NCI-H1694 (cell line): ENCODE results near the gene AURKB.

ENCODE experiments used
- DNase-seq: peaks from one replicate; lab custom pipeline; 2025; lab: John Stamatoyannopoulos, UW

The AURKB gene

DNA sequence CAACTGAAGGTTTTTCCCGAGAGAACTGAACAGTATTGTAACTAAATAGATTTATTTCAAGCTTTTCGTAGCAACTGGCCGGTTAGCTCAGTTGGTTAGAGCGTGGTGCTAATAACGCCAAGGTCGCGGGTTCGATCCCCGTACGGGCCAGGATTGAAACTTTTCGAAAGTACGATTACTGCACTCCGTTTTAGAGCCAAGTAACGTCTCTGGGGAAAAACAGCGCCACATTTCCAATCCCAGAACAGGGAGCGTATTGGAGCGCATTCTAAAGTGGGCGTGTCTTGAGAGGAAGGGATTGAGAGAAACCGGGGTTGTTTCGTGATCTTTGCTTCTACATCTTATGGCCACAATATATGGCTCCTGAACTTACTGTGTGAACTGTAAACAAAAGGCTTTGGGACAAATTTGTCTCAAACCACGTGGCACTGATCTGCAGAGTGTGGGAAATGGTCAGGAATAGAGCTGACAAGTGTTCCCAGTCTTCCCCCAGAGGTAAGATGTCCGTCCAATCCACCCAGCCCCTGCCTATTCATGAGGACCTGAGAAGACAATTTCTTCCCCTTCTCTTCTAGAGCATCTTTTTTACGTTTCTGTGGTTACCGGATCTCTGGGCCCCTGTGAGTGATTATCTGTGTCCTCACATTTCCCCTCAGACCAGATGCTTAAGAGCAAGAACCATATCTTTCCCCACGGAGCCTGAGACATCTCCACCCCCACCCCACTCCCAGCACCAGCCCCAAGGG is 22.7 kb downstream of the AURKB start:
- peak; percentile 99 for DNase-seq

DNA sequence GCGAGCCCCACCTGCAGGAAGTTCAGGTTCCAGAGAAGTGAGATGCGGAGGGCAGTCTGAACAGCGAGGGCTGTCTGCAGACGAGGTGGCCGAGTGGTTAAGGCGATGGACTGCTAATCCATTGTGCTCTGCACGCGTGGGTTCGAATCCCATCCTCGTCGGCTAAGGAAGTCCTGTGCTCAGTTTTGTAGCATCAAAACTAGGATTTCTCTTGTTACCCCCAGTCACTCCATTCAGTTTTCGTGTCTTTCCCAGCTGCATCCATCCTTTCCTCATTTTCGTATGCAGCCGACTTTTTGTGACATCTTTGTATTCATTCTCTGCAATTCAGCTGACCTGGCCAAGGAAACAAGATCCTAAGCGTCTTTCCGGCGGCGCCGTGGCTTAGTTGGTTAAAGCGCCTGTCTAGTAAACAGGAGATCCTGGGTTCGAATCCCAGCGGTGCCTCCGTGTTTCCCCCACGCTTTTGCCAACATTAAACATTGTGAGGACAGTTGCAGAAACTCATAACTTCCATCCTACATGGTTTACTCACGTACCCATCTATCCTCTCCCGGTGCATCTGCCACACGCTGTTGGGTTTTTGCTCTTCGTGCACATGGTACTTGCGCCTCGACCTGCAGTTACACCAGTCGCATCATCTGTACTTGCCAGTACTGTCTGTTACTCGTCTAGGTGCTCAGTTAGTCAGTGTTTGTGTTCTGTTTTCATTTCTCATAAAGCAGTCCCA is 23.4 kb downstream of the AURKB start:
- DNase-seq: peak; percentile 97

GRCh38 chr17:8186446-8186786 is 24.0 kb downstream of the AURKB start:
- DNase-seq: no peak

- DNase-seq: peak; percentile 73
Observed at GRCh38 chr17:8185582-8186445, 24.6 kb downstream of the AURKB start.

DNA sequence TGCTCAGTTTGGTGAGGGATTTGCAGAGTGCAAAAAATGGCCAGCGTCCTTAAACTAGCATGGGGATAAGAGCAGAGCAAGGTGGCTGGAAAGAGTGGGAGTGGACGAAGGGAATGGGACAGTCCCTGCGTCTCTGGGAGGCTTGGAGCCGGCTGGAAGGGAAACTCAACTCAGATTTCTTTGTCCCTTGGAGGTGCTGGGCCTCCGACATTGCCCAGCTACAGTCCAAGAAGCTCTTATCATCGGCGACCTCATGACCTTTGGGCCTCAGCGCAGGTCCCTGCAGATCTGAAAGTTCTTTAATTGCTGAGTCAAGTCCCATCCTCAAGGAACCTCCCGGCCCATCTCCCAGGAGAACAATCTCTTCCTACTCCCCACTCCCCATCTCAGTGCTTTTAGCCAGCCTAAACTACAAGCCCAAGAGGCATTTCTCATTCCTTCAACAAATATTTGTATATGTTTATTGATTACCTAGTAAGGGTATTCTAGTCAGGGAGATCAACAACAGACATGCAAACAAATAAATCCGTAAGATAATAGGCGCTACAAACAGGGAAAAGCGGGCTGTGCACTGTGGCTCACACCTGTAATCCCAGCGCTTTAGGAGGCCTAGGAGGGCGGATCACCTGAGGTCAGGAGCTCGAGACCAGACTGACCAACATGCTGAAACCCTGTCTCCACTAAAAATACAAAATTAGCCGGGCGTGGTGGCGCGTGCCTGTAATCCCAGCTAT is 33.2 kb downstream of the AURKB start:
- DNase-seq: no peak

- DNase-seq: peak; percentile 71
Observed at GRCh38 chr17:8176197-8176940, 34.0 kb downstream of the AURKB start, which contains the start of gene TMEM107. TSS of gene TMEM107 (minus strand) at chr17:8176380. CDS start at chr17:8176286, 94 bp downstream.

DNA sequence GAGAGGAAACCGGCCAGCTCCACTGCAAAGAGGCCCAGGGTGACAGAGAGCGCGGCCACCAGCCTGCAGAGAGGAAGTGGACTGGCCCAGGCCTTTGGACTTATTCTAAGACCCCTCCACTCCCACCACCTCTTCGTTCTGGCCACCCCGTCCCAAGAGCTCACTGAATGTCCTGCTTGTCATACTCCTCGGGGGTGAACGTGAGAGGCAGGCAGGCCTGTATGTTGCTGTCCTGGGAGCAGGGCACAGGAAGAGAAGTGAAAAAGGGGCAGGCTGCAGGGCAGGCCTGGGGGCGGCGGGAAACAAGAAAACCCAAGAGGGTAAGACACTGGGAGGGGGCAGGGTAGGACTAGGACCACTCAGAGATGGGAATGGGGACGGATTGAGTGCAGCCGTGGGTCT is 34.6 kb downstream of the AURKB start:
- DNase-seq: no peak

- no peak for DNase-seq
Observed at GRCh38 chr17:8173871-8174322, 36.5 kb downstream of the AURKB start.

DNA sequence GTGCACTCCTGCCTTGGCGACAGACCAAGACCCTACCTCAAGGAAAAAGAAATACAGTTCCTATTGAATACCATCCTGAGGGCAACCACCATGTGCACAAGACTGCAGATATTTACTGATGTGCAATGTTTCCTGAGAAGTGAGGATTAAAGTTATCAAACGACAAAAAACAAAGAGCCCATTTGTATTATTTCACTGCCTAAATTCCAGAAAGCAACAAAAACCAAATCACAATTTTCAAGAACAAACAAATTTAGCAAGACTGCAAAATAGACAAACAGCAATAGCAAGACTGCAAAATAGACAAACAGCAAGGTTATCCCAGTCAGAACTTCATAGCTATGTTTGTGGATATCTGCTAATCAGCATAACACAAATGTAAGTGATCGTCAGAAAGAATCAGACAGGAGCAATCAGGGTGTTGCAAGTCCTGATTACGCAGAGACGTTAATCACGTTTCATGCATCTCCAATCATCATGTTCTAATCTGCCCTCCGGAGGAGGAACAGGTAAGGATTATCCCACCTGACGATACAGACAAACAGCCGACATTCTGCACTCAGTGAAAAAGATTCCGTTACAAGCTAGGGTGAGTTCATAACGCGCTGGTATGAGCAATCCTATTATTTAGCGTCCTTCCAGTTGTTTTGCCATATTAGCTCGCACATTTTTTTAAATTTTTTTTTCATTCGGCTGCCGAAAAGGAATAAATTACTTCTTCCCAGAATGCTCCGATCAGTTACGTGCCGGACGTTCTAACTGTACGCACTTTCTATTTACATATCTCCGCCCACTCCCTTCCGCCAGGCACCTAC is 37.1 kb downstream of the AURKB start:
- DNase-seq: peak; percentile 98

DNA sequence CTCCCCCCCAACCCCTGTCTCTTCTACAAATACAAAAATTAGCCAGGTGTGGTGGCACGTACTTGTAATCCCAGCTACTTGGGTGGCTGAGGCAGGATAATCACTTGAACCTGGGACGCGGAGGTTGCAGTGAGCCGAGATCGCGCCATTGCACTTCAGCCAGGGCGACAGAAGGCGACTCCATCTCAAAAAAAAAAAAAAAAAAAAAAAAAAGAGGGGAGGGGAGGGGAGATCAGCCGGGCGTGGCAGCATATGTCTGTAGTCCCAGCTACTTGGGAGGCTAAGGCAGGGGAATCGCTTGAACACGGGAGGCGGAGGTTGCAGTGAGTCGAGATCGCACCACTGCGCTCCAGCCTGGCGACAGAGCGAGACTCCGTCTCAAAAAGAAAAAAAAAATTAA is 40.2 kb downstream of the AURKB start:
- DNase-seq: peak; percentile 69

- no peak for DNase-seq
Observed at GRCh38 chr17:8167526-8167925, 42.8 kb downstream of the AURKB start.

GRCh38 chr17:8166731-8167130 is 43.6 kb downstream of the AURKB start:
- DNase-seq: no peak

DNA sequence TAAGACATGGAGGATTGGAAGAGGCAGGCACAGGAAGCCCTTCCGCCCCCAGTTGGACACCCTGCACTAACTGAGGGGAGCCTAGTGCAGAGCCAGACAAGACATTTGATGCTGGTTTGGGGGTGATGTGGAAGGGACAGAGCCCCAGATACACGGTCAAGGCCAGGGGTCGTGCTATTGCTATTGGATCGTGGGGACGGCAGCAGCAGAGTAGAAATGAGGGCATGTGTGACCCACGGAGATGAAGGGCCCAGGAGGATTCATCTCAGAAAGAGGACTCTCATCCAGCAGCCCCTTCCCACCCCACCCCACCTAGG is 45.6 kb downstream of the AURKB start:
- no peak for DNase-seq

DNA sequence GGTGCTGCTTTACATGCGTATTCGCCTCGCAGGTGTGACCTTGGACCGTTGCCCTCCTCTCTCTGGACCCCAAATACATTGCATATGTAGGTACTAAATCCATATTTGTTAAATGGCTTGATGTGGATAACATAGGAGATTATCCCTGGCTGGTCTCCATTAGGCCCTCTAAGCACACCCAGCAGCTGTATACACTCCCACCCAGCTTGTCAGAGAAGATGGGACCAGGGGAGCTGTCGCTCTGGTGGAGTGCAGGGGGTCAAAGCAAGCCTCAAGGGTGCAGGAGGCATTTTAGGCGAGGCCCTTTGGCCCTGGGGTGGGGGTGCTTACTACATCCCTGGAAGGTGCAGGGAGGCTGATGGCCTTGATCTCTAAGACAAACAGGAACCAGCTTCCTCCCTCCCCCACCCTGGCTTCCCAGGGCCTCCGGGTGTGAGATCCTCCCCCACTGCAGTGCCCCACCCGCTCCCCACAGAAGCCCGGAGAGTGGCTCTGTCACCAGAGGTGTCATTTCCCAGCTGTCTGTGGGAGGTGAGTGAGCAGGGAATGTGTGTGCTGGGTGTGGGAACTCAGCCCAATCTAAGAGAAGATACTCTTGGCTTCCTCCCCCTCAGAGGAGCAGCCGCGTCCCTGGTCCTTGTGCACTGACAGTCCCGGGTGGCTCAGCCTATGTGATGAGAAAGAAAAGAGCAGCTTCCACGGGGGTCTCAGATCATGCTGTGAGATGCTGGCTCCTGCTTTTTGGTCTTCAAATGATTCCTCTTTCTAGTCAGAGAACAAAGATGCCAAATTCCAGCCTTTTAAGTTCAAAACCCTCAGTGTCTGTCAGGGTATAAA is 46.2 kb downstream of the AURKB start:
- DNase-seq: peak; percentile 51

DNA sequence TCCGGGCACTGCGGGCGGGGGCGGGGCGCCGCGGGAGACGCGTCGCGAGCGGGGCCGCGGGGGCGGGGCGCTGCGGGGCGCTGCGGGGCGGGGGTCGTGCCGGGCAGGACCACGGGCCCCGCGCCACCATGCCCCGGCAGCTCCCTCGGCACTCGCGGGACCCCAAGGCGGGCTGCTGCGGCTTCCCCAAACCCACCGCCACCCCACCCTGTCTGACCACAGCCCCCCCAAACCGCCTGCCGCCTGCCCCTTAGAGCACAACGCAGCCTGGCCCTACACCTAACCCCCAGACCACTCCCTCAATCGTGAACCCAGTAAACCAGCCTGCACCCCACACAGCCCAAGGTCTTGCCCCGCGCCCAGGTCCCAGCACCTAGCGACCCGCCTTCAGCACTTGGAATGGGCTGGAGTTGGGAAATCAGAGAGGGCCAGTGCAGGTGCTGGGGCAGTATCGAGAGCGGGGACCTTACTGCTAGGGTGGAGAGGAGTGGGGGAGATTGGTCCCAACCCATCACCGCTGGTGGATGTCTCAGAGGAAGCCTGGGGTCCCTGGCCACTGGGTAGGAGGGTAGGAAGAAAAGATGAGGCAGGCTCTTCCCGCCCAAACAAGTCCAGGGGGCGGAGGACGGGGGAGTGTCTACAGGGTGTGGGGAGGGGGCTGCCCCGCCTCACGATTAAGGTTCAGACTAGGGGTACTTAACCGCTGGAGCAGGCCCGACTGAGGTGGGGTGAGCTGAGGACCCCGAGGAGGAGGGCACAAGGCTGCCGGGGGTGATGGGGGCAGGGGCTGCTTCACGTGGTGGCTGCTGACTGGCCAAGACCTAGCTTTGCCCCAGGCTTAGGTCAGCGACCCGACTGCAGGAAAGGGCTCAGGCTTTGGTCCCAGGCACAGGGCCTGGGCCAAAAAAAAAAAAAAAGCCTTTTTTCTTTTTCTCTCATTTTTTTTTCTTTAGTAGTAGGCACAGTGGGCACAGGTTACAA is 47.1 kb downstream of the AURKB start:
- peak; percentile 47 for DNase-seq

GRCh38 chr17:8162233-8162996 is 48.0 kb downstream of the AURKB start, which contains the start of gene VAMP2:
TSS of gene VAMP2 (minus strand) at chr17:8162948. CDS start at chr17:8162879, 69 bp downstream.
- DNase-seq: peak; percentile 32
